Measurements from ENCODE around the gene NUAK2.

- TF ChIP-seq CTCF (conservative IDR thresholded peaks at IDR 0.05; ENCODE audit: low read length), result no peak
- TF ChIP-seq EZH2phosphoT487 (IDR thresholded peaks at IDR 0.05; ENCODE audit: borderline replicate concordance, low read depth, low read length), result no peak
Measured at GRCh38 chr1:205312866-205313562, 8.5 kb downstream of the NUAK2 start.

Measured in OCI-LY7 (cell line).